OCI-LY7 (cell line): ENCODE measurements around the gene SRGAP3.

ENCODE experiments used
- EZH2phosphoT487 ChIP-seq: fragments of 200-600 bp; sonication (generic); IDR thresholded peaks from 2 replicates; pipeline ENCODE4 v1.6.1; 2018; ENCODE audit warnings: low read depth, borderline replicate concordance, mild to moderate bottlenecking, mixed run types, antibody characterized with exemption, low read length, moderate library complexity, mixed read lengths
- TF ChIP-seq, protein P1 (sequence below): fragments of 200-600 bp; sonication (generic); conservative IDR thresholded peaks from 2 replicates; pipeline ENCODE4 v1.5.1; 2014; ENCODE audit warnings: mild to moderate bottlenecking, antibody characterized with exemption, low read length, moderate library complexity, mixed read lengths

DNA sequence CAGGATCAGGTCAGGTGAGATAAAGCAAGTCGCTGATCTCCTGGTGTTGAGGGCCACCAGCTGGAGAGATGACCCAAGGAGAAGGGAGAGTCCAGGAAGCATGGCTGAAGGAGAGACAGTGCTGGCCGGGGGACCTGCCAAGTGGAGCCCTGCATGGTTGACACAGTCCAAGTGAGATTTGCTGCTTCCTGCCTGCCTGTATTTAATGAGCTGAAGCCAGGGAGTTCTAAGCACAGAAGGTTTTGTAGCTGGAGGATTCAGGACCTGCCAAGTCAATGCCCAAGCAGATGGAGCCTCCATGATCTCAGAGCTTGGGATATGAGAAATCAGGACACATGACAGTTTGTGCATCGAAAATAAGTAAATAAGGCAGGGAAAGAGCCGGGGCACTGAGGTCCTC, 125.6 kb downstream of the SRGAP3 start:
- TF ChIP-seq, protein P1, sequence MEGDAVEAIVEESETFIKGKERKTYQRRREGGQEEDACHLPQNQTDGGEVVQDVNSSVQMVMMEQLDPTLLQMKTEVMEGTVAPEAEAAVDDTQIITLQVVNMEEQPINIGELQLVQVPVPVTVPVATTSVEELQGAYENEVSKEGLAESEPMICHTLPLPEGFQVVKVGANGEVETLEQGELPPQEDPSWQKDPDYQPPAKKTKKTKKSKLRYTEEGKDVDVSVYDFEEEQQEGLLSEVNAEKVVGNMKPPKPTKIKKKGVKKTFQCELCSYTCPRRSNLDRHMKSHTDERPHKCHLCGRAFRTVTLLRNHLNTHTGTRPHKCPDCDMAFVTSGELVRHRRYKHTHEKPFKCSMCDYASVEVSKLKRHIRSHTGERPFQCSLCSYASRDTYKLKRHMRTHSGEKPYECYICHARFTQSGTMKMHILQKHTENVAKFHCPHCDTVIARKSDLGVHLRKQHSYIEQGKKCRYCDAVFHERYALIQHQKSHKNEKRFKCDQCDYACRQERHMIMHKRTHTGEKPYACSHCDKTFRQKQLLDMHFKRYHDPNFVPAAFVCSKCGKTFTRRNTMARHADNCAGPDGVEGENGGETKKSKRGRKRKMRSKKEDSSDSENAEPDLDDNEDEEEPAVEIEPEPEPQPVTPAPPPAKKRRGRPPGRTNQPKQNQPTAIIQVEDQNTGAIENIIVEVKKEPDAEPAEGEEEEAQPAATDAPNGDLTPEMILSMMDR: no peak
- TF ChIP-seq EZH2phosphoT487: no peak
